GM19395 (cell line): ENCODE results near the gene RP9.

Experiments
- ATAC-seq: cut with Tn5 transposase; IDR thresholded peaks from one replicate; pipeline ENCODE4 v1.9.1; 2021; ENCODE audit warnings: mild to moderate bottlenecking, moderate library complexity; ENCODE audit not compliant: unreplicated experiment

Gene RP9

DNA sequence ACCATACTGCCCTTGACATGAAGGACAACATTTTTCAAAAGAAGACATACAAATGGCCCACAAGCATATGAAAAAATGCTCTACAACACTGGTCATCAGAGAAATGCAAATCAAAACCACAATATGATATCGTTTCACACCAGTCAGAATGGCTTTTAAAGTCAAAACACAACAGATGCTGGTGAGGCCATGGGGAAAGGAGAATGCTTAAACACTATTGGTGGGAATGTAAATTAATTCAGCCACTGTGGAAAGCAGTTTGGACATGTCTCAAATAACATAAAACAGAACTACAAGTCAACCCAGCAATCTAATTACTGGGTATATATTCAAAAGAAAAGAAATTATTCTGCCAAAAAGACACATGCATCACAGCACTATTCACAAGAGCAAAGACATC, 42.4 kb downstream of the RP9 start:
- ATAC-seq = no peak

DNA sequence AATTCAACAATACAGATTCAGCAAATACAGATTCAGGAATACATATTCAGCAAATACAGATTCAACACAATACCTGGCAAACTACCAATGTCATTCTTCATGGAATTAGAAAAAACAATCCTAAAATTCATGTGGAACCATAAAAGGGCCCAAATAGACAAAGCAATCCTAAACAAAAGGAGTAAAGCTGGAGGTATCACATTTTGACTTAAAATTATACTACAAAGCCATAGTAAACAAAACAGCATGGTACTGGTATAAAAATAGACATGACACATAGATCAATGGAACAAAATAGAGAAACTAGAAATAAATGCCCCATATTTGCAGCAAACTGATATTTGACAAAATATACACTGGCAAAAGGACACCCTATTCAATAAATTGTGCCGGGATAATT, 43.2 kb downstream of the RP9 start:
- no peak for ATAC-seq

DNA sequence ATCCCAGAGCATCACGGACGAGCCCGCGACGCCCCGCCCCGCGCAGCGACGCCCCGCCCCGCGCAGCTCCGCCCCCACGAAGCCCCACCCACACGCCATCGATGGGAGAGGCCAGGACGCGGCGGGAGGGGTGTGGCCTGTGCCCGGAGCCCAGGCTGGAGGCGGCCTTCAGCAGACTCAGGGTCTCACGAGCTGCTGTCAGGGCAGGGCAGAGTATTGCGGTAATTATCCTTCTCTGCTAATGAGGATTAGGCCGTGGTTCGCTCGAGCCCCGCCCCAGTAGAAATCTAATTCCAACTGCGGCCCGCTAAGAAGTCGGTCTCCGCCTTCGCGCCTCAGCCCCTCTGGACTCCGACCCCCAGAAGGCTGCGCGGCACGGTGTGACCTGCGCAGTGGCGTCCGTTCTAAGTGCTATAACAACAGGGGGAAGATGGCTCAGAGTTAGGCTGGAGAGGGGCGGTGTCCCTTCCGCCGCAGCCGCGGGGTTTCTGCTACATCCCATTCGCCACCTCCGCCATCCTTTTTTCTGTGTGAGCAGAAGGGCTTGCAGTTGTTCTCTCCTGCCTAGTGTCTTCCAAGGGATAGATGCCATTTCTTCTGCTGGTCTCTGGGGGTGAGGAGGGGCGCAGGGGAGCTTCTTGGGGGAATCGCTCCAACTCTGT, 46.3 kb downstream of the RP9 start:
- peak; percentile 97 for ATAC-seq

DNA sequence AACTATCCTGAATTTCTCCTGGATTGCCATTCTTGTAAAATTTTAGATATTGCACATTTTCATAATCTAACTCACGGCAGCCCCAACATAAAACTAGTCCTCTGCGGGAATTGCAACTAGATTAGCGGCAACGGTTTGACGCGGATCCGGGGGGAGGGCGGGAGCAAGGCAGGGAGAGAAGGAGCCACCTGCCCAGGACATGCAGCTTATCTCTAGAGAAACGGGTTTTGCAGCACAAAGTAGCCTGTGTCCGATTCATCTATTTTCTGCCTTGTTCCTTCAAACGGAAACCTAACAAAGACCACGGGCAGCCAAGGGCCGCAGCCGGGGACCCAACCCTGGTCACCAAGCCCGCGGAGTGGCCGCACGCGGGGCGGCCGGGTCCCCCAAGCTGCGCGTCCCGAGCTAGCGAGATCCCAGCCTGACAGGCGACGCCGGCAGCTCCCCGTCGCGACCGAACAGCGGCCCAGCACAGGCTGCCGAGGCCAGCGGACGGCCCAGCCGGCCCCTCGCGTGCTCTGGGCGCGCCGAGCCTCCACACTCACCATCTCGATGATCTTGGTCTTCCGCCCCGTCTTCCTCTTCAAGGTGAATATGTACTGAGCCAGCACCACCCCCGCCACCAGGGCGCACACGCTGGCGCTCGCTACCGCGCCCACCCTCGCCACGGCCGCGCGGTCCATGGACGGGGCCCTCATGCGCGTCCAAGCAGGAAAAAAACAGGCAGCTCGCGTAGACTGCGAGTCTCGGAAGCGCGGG, 47.0 kb downstream of the RP9 start, which contains the start of gene NT5C3A:
Gene NT5C3A, minus strand, starts transcription at position 754 of the 759 bp plus-strand sequence. Its CDS starts 71 bp downstream, at position 683.
- peak; percentile 49 for ATAC-seq

DNA sequence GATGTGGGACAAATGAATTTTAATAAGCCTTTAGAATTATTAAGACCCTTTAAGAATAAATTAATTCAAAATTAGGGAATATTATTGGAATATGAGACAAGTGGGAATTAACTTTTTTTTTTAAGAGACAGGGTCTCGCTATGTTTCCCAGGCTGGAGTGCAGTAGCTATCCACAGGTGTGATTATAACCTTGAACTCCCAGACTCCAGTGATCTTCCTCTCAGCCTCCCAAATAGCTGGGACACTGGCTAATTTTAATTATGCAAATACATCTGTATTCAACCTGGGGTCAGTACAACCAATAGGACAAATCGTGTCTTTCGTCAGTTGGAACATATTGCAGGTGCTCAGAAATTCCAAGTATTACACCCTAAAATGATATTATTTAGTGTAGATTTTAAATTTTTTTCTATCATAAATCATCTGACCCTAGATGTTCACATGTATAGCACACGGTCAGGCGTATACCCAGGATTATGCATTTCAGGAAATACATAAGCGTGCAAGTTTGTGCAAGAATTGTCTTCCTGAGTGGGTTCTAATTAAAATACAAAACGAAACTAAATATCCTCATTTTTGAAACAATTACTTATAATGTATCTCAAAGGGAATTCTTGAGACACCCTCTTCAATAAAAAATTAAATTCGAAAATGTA, 47.8 kb downstream of the RP9 start:
- no peak for ATAC-seq

DNA sequence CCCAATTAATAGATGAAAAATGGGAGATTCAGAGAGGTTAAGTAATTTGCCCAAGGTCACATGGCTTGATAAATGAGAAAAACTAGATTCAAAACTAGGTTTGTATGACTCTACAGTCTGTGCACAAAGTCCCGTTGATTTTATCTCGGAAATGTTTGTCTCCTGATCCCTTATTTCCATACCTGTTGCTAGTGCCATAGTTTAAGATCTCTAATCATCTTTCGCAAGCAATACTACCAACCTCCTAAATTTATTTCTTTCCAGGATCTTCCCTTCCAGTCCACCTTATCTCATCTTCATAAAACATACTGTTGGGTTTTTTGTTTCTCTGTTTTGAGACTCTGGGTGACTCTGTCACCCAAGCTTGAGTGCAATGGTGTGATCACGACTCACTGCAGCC, 49.6 kb downstream of the RP9 start:
- ATAC-seq = no peak

DNA sequence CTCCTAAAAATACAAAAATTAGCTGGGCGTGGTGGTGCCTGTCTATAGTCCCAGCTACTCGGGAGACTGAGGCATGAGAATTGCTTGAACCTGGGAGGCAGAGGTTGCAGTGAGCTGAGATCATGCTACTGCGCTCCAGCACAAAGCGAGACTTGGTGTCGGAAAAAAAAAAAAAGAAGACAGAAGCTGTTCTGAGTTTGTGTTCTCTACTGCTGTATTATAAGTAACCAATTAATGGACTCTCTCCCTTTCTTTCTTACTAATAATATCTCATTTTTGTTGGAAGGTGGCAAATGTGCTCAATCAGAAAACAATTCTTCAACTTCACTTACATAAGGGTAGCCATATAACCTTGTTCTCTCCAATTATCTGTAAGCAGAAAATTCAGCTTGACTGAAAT, 54.0 kb downstream of the RP9 start:
- ATAC-seq = no peak

DNA sequence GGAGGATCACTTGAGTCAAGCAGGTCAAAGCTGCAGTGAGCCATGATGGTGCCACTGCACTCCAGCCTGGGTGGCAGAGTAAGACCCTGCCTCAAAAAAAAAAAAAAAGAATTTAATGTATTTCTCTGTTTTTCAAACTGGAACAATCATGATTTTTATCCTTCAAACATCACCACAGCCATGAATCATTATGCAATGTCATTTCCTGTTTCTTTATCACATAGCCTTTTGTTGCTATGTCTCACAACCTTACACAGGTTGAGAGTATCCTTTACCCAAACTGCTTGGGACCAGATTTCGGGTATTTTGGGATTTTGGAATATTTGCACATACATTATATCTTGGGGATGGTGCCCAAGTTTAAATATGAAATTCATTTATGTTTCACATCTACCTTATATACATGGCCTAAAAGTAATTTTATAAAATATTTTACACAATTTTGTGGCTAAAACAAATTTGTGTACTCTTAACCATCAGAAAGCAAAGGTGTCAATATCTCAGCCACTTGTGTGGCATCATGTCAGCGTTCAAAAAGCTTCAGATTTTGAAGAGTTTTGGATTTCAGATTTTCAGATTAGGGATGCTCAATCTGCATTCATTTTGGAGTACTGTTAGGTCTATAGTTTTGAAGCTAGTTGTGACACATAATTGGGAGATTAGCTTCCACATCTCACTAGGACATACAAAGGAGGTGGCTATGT, 54.8 kb downstream of the RP9 start:
- ATAC-seq = no peak

DNA sequence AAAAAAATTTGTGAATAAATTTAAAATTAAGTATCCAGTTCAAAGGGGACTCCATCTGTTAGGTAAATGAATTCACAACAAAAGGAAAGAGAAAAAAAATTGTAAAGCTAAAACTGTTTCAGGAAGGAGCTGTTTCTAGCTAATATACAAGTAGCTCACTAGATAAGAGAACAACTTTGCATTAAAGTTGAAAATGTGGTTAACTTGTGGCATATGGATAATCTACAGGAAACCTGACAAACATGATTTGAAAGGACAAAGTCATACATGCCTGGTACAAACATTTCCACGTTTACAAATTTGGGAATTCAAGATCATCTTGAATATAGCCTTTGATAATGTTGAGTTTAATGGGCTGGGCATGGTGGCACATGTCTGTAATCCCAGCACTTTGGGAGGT, 55.5 kb downstream of the RP9 start:
- ATAC-seq = no peak

DNA sequence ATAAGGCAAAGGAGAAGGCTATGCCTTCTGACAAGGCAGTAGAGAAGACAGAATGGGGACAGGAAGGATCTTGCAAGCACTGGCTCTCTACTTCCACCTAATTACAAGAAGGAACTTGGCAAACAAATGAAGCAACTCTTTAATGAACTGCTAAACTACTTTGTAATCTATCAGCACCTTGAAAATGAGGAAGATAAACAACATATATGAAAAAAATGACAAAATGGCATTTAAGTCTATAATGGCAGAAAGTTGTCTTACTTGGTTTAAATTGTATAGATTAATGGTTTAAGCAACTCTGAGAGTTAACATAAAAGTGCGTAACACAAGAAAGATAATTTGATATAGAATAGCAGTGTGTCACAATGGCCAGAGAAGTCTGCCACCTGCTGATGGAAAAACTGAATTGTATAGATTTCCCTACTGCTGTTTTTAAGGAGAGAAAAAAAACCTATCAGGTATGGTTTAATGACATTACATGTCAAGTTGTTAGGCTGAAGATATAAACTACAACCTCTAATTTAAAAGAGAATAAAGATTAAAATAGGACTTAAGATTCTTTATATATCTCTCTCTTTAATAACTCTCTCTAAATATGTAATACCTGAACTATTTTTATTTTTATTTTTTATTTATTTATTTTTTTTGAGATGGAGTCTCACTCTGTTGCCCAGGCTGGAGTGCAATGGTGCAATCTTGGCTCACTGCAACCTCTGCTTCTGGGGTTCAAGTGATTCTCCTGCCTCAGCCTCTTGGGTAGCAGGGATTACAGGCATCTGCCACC, 58.5 kb downstream of the RP9 start:
- peak; percentile 66 for ATAC-seq

DNA sequence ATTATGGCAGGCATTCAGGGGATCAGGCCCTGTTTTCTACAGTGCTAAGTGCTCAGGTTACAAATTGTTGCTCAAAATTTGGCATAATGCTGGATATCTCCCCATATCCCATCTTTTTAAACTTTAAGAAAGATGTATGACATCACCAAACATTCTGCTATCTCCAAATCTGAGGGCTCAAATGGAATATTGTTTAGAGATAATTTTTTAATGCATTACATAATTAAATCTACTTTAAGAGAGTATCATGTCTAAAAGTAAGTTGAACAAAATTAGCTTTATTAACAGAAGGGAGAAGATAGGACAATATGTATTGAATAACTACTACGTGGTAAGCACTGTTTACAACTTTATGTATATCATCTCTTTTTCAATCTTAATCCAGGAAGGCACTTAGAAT, 60.5 kb downstream of the RP9 start:
- ATAC-seq = no peak

DNA sequence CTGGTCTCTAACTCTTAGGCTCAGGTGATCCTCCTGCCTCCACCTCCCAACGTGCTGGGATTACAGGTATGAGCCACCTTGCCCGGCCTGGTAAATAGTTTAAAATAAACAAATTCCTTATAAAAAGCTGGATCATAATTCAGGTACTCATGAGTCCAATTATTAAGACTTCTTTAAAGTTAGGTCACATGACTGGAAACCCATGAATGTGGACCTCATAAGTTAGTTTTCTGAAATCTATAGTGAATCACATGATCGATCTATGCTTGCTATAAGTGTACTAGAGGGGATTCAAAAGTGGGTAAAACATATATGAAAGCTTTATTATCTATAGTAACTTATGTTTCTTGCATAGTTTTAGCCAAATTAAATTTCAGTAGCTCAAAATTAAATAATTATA, 60.9 kb downstream of the RP9 start:
- no peak for ATAC-seq

DNA sequence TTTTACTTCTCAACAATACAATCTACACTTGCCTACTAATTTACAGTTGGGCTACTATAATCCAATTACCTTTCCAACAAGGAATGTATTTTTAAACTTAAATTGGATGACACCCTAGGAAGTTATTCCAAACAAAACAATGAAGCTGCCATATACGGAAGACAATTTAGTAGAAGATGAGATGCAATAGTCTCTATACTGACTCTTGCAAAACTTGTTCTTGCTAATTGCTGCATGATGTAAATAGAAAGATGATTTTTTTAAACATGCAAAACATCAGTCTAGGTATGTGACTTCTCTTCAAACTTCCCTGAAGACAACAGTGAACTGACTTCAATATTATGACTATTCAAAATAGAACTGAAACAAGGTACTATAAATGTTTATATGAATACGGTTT, 64.2 kb downstream of the RP9 start:
- no peak for ATAC-seq
